Cardiac fibroblast (primary cell): Measurements from ENCODE around the gene JPH3.

Source experiments
- DNase-seq, 2 donors: peaks; one replicate each; pipeline versions ENCODE4 v3.0.0 to v3.0.0-alpha.2; 2010; ENCODE audit warnings: low read depth in 2 of 2
- H3K4me3 ChIP-seq, 2 donors: replicated peaks in 1 of 2; 1 replicate in 1 of 2; 2 replicates in 1 of 2; pipeline ENCODE4 v1.5.1; 2011; ENCODE audit warnings: low read depth in 2 of 2, low read length in 2 of 2, mild to moderate bottlenecking in 2 of 2, moderate library complexity in 1 of 2
- CTCF ChIP-seq: IDR thresholded peaks from one replicate; pipeline ENCODE4 v1.5.1; 2011; ENCODE audit warnings: low read depth, mild to moderate bottlenecking, low read length, inconsistent platforms

JPH3 gene

DNA sequence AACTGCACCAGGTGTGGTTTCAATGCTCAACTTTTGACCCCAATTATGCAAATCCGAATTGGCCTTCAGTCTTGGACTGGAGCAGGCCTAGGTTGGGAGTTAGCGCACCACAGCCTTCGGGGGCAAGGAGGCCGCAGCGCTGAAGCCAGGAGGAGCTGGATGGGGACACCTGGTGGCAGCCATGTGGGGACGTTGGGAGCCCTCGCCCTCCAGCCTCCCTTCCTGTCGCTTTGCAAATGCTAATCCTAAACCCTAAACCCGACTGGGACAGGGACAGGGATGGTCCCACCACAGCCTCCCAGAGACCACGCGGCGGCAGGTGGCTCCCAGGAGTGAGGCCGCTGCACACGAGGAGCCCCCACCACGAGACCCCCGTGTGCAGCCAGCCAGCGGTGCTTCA, 104.8 kb downstream of the JPH3 start:
- H3K4me3 ChIP-seq: no peak overlapping the region
- TF ChIP-seq CTCF: no peak
- DNase-seq: no peak

- DNase-seq: no peak
- no peak overlapping the region for H3K4me3 ChIP-seq
- TF ChIP-seq CTCF: no peak
These were observed 105.6 kb downstream of the JPH3 start for GRCh38 chr16:87707714-87708580.

GRCh38 chr16:87708881-87709638, 106.8 kb downstream of the JPH3 start:
- no peak for DNase-seq
- no peak overlapping the region for H3K4me3 ChIP-seq
- no peak for TF ChIP-seq CTCF

DNA sequence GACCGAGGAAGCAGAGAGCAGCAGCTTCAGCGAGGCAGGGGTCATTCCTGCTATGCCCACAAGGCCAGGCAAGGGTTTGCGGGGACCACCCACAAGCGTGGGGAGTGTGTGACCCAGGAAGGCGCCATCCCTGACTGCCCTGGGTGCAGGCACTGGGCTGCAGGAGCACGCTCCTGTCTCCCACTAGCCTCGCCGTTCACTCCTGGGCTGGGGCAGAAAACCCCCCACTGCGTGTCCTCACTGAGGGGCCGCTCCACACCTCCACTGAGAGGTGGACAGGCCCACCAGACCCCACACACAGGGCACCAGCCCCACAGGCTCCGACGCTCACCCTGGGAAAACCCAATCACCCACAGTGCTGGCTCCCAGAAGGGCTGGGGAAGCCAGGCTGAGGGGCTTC, 107.4 kb downstream of the JPH3 start:
- H3K4me3 ChIP-seq: no peak overlapping the region
- TF ChIP-seq CTCF: no peak
- DNase-seq: no peak

DNA sequence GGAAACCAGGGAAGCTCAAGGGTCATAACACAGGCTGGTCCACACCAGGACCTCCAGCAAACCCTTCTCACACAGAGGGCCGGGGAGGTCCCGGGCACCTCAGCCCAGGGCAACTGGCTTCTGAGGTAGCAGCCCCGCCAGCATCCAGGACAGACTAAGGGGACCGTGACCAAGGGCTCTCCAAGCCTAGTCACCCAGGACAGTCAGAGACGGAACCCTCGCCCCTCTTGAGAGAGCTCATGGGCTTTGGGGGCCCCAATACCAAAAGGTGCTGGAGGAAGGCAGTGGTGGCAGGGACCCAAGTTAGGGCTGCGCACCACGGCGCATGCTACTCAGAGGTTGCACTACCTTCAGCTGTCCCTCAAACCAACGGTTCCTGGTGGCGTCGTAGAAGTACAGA, 108.6 kb downstream of the JPH3 start:
- H3K4me3 ChIP-seq: no peak overlapping the region
- no peak for TF ChIP-seq CTCF
- no peak for DNase-seq

DNA sequence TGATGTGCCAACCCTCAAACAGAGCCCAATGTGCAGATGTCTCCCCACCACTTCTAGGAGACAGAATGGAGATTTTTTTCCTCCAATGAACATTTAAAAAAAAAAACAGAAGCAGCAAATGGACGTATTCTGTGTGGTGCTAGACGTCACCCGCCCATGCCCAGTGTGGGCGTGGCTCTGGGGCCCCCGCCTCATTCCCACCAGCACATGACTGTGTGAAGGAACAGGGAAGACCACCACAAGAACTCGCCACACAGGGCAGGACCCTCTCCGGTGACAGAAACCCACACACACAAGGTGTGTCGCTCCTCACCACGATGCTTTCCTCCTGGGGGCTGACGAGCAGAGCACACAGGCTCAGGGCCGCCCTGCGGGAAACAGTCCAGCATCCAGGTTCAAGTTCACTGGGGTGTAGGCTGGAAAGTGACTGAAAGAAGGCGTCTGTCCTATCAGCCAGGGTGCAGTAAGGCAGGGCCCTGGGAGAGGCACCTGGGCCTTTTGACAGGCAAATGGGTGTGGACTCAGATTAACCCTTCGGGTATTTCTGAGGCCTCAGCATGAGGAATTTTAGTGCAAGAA, 110.0 kb downstream of the JPH3 start:
- no peak for TF ChIP-seq CTCF
- no peak overlapping the region for H3K4me3 ChIP-seq
- DNase-seq: no peak
